Panc1 (cell line): ENCODE results near the gene MFSD6. TPM values are rescaled to one million over a fixed set of nuclear protein-coding genes. Genes with fewer than 3 reads are reported as not detected.

Source experiments
- ATAC-seq: fragments of 200-7000 bp; cut with Tn5 transposase; 2 replicates; pipeline ENCODE4 v1.9.1; 2020; ENCODE audit warnings: mild to moderate bottlenecking, moderate library complexity
- BruUV-seq: library from RNA; stranded (reverse); fragments of 400-500 nt; replicated peaks from 2 replicates; lab custom pipeline; 2021; lab: Mats Ljungman, UMichigan
- CTCF ChIA-PET: fragments of 300-600 bp; sonication (Branson Sonifier 250); formaldehyde crosslinking; loops from one replicate; lab custom pipeline; 2022; ENCODE audit warnings: antibody characterized with exemption; lab: Charles Lee
- POLR2A ChIA-PET: fragments of 300-600 bp; sonication (Branson Sonifier 250); formaldehyde crosslinking; loops from one replicate; lab custom pipeline; 2022; ENCODE audit warnings: antibody characterized with exemption; lab: Charles Lee
- DNase-seq: peaks from one replicate; pipeline ENCODE4 v3.0.0-alpha.2; 2010; ENCODE audit warnings: low read depth, low spot score
- H3K27ac ChIP-seq: 2 replicates; pipeline ENCODE4 v1.5.1; 2011; ENCODE audit warnings: mild to moderate bottlenecking, low read length, inconsistent platforms
- H3K27me3 ChIP-seq: fragments of 200-500 bp; sonication (Bioruptor generic); 2 replicates; pipeline ENCODE4 v1.6.0; 2014; ENCODE audit warnings: low read length, inconsistent platforms; ENCODE audit not compliant: control insufficient read depth, insufficient read depth
- H3K36me3 ChIP-seq: fragments of 200-500 bp; sonication (Bioruptor generic); 2 replicates; pipeline ENCODE4 v1.5.1; 2014; ENCODE audit warnings: inconsistent platforms, mild to moderate bottlenecking, low read length, moderate library complexity; ENCODE audit not compliant: control insufficient read depth, insufficient read depth
- H3K4me1 ChIP-seq: 2 replicates; pipeline ENCODE4 v1.5.1; 2011; ENCODE audit warnings: inconsistent platforms, mild to moderate bottlenecking, low read length, moderate library complexity; ENCODE audit not compliant: control insufficient read depth, insufficient read depth
- H3K4me3 ChIP-seq, 2 experiments: 2 replicates each; pipeline ENCODE4 v1.5.1; 2011 to 2012; ENCODE audit warnings: low read depth in 2 of 2, low read length in 2 of 2, mild to moderate bottlenecking in 2 of 2, inconsistent platforms in 1 of 2, moderate library complexity in 1 of 2
- H3K9me3 ChIP-seq: fragments of 200-500 bp; sonication (Bioruptor generic); 2 replicates; pipeline ENCODE4 v1.5.1; 2014; ENCODE audit warnings: low read depth, mild to moderate bottlenecking, inconsistent platforms, low read length, moderate library complexity; ENCODE audit not compliant: control insufficient read depth, insufficient read depth
- CTCF ChIP-seq: fragments of 450-650 bp; IDR thresholded peaks from 2 replicates; pipeline ENCODE4 v1.5.1; 2017; ENCODE audit warnings: mild to moderate bottlenecking
- POLR2AphosphoS5 ChIP-seq: IDR thresholded peaks from 2 replicates; pipeline ENCODE4 v1.6.1; 2012; ENCODE audit warnings: mild to moderate bottlenecking, low read depth, low read length, moderate library complexity
- REST ChIP-seq, 2 experiments: IDR thresholded peaks; 2 replicates each; pipeline ENCODE4 v1.6.1; 2011 to 2012; ENCODE audit warnings: low read depth in 2 of 2, control low read depth in 1 of 2, low read length in 1 of 2, mild to moderate bottlenecking in 1 of 2, moderate library complexity in 1 of 2; ENCODE audit not compliant: insufficient read depth in 1 of 2
- SIN3A ChIP-seq: IDR thresholded peaks from 2 replicates; pipeline ENCODE4 v1.6.1; 2012; ENCODE audit warnings: low read depth, mild to moderate bottlenecking, low read length, moderate library complexity, borderline replicate concordance; ENCODE audit not compliant: insufficient read depth
- TCF7L2 ChIP-seq: IDR thresholded peaks from 2 replicates; pipeline ENCODE4 v1.6.1; 2011; ENCODE audit warnings: mild to moderate bottlenecking, low read depth, low read length, inconsistent platforms
- in situ Hi-C: cut with HindIII; loops from 2 replicates; pipeline ENCODE4 v1.10.0; 2016; ENCODE audit warnings: low sequenced_read_pairs, low pct_unique_long_range_greater_than_20kb
- intact Hi-C: fragments of 100-400 bp; cut with micrococcal nuclease; formaldehyde crosslinking; loops from one replicate; pipeline ENCODE4 v1.10.0; 2022; ENCODE audit not compliant: unreplicated experiment
- total RNA-seq: library from RNA; stranded (reverse); gene quantifications from one replicate; pipeline ENCODE4 v1.2.1, GENCODE V29; 2021; ENCODE audit not compliant: unreplicated experiment

Gene MFSD6
- total RNA-seq, 1 experiment from 2014 or later = 10.4 TPM

- DNase-seq = no peak
- H3K9me3 ChIP-seq = no peaks in the 10 kb centered on the region
- intact Hi-C loops (no loop called here), in situ Hi-C loops (no loop called here)
- no peaks in the 10 kb centered on the region; the same call in 1 of the 2 replicates for H3K4me1 ChIP-seq
- BruUV-seq = no TSS peak
- TF ChIP-seq POLR2AphosphoS5 (no peak), SIN3A (no peak), TCF7L2 (no peak)
- no peaks in the 10 kb centered on the region for H3K36me3 ChIP-seq
- CTCF ChIA-PET = no interaction called here
- H3K27ac ChIP-seq = no peak overlapping the region
- no peak overlapping the region for H3K4me3 ChIP-seq
- no peak for ATAC-seq
- POLR2A ChIA-PET = no interaction called here
- H3K27me3 ChIP-seq = no peaks in the 10 kb centered on the region
Measured at GRCh38 chr2:190481339-190481738, 73.2 kb downstream of the MFSD6 start.

GRCh38 chr2:190482451-190482850 lies 74.3 kb downstream of the MFSD6 start:
- ChIA-PET POLR2A (no interaction called here), CTCF (no interaction called here)
- H3K27ac ChIP-seq = no peak overlapping the region
- no peak for DNase-seq
- no peaks in the 10 kb centered on the region for H3K36me3 ChIP-seq
- H3K27me3 ChIP-seq = no peaks in the 10 kb centered on the region
- in situ Hi-C loops (no loop called here), intact Hi-C loops (no loop called here)
- H3K9me3 ChIP-seq = no peaks in the 10 kb centered on the region
- TF ChIP-seq TCF7L2 (no peak), POLR2AphosphoS5 (no peak), REST (IDR thresholded peaks at IDR 0.05; ENCODE audit: insufficient read depth in 1 of 2, low read depth in 2 of 2, low read length in 1 of 2) (no peak), CTCF (no peak), SIN3A (no peak)
- no peak overlapping the region for H3K4me3 ChIP-seq
- H3K4me1 ChIP-seq = no peaks in the 10 kb centered on the region; the same call in 1 of the 2 replicates
- no peak for ATAC-seq
- no TSS peak for BruUV-seq

GRCh38 chr2:190486037-190486623 lies 78.0 kb downstream of the MFSD6 start:
- POLR2A ChIA-PET = no interaction called here
- DNase-seq (no peak), ATAC-seq (no peak)
- no peaks in the 10 kb centered on the region for H3K36me3 ChIP-seq
- no peak for TF ChIP-seq POLR2AphosphoS5
- no peak for TF ChIP-seq SIN3A
- no peak for TF ChIP-seq CTCF
- TF ChIP-seq TCF7L2 = no peak
- no peak for TF ChIP-seq REST (IDR thresholded peaks at IDR 0.05; ENCODE audit: insufficient read depth in 1 of 2, low read depth in 2 of 2, low read length in 1 of 2)
- H3K27me3 ChIP-seq = no peaks in the 10 kb centered on the region
- CTCF ChIA-PET = no interaction called here
- in situ Hi-C loops (no loop called here), intact Hi-C loops (no loop called here)
- BruUV-seq = no TSS peak
- no peaks in the 10 kb centered on the region for H3K4me1 ChIP-seq
- no peak overlapping the region for H3K4me3 ChIP-seq
- no peaks in the 10 kb centered on the region for H3K9me3 ChIP-seq
- H3K27ac ChIP-seq = no peak overlapping the region
